GM18861 (cell line): Measurements from ENCODE around the gene CD300A.

Source experiments
- ATAC-seq: cut with Tn5 transposase; IDR thresholded peaks from one replicate; pipeline ENCODE4 v1.9.1; 2021; ENCODE audit not compliant: unreplicated experiment

CD300A gene

DNA sequence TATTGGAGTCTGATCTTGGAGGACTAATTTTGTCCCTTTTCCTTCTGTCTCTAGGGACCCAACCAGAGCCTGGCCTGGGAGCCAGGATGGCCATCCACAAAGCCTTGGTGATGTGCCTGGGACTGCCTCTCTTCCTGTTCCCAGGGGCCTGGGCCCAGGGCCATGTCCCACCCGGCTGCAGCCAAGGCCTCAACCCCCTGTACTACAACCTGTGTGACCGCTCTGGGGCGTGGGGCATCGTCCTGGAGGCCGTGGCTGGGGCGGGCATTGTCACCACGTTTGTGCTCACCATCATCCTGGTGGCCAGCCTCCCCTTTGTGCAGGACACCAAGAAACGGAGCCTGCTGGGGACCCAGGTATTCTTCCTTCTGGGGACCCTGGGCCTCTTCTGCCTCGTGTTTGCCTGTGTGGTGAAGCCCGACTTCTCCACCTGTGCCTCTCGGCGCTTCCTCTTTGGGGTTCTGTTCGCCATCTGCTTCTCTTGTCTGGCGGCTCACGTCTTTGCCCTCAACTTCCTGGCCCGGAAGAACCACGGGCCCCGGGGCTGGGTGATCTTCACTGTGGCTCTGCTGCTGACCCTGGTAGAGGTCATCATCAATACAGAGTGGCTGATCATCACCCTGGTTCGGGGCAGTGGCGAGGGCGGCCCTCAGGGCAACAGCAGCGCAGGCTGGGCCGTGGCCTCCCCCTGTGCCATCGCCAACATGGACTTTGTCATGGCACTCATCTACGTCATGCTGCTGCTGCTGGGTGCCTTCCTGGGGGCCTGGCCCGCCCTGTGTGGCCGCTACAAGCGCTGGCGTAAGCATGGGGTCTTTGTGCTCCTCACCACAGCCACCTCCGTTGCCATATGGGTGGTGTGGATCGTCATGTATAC lies 26.5 kb upstream of the CD300A start:
- ATAC-seq, result no peak

DNA sequence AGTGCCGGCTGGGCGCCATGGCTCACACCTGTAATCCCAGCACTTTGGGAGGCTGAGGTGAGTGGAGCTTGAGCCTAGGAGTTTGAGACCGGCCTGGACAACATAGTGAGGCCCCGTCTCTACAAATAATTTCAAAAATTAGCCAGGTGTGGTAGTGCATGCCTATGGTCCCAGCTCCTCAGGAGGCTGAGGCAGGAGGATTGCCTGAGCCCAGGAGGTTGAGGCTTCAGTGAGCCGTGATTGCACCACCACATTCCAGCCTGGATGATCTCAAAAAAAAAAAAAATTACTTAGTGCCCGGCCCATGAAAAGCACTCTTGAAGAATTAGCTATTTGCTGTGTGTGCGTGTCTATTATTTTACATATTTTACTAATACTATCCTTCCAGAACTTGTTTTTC lies 24.9 kb upstream of the CD300A start:
- no peak for ATAC-seq

DNA sequence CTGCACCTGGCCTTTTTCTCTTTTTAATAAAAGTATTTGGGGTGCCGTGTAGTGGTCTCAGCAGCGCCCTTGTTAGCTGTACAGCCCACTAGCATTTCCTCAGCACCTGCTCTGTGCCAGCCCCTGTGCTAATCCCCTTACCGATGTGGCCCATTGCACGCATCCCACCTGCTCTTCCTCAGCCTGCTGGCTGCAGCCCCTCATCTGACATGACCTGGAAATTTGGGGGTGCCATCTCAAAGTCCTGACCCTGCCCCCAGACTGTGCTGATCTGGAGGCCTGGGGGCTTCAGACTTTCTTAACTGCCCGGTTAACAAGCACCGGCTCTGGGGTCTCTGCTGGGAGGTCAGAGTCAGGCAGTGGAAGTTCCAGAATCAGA lies 24.2 kb upstream of the CD300A start:
- ATAC-seq, result no peak

- peak; percentile 60 for ATAC-seq
Observed at GRCh38 chr17:74442670-74443515, 23.5 kb upstream of the CD300A start.

DNA sequence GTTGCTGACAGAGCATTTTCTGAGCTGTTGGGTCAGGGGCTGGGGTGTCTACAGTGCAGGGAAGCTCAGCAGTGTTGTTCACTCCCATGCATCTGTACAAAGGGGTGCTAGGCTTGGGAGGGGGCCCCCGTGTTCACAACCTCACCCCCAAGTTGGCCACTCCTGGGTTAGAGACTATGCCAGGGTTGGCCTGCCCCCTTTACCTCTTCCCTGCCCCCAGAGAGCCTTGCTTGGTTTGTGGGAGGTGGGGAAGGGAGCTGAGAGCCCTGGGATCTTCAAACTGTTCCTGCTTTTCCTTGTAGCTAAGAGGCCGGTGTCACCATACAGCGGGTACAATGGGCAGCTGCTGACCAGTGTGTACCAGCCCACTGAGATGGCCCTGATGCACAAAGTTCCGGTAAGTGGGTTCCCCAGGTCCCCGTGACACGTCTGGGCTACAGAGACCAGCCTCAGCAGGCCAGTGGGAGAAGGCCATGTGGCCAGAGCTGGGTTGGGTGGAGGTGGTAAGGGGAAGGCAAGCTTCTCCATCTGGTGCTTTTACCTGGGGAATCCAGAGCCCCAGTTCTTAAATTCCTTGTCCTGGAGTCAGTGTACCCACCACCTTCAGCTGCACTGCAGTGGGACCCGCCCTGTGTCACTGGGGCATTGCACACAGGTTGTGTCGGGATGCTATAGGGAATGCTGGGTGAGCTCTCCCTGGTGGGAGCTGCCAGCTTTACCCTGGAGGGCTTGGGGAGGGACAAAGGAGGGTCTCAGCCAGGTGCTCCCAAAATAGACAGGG lies 22.7 kb upstream of the CD300A start:
- no peak for ATAC-seq

DNA sequence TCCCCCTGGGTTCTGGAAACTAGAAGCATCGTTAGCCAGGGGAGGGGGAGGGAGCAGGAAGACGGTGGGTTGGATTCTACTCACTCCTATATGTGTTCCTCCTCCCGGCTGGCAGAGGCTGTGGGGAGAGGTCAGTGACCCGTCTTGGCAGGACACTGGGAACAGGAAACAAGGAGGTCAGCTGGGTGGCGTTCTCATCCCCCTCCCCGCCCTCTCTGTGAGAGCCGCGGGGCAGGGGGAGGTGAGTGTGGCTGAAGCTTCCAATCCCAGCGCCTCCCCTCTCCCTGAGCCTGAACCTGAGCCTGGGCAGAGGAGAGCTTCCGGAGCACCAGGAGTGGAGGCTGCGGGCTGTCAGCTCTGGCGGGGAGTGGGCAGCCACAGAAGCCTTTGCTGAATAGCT lies 22.0 kb upstream of the CD300A start:
- no peak for ATAC-seq

- ATAC-seq, result no peak
Observed at GRCh38 chr17:74445158-74445557, 21.3 kb upstream of the CD300A start.

DNA sequence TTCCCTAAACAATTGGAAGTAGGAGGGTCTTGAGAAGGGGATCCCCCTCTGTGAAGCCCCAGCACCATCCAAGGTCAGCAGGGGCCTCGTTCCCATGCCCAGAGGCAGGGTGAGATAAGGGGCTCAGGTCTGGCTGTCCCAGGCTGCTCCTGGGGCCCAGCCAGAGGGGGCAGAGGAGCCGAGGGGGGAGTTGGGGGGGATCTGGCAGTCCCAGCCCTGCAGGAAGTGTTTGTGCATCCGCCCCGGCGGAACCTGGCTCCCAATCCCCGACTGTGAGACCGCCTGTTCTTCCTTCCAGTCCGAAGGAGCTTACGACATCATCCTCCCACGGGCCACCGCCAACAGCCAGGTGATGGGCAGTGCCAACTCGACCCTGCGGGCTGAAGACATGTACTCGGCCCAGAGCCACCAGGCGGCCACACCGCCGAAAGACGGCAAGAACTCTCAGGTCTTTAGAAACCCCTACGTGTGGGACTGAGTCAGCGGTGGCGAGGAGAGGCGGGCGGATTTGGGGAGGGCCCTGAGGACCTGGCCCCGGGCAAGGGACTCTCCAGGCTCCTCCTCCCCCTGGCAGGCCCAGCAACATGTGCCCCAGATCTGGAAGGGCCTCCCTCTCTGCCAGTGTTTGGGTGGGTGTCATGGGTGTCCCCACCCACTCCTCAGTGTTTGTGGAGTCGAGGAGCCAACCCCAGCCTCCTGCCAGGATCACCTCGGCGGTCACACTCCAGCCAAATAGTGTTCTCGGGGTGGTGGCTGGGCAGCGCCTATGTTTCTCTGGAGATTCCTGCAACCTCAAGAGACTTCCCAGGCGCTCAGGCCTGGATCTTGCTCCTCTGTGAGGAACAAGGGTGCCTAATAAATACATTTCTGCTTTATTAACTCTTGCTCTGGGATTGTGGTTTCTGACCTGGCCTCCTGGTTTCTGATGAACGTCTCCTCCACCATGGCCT lies 19.6 kb upstream of the CD300A start:
- ATAC-seq, result no peak

DNA sequence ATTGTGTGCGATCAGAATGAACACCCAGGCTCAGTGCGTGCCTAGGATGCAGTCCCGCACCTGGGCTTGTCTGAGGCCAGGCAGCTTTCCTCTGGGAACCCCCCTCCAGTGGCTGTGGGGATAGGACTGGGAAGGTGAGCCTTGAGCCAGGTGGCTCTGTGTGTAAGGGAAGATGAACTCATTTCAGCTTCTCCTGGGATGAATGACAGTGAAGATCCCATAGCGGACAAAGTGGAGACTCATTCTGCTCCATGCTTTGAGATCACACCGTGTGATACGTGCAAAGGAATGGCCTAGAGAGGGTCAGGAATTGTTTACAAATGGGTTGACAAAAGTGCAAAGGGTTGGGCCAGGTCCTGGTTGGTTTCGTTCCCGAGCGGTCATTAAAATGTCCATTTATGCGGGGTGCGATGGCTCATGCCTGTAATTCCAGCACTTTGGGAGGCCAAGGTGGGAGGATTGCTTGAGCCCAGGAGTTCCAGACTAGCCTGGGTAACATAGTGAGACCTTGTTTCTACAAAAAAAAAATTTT lies 18.7 kb upstream of the CD300A start:
- no peak for ATAC-seq

DNA sequence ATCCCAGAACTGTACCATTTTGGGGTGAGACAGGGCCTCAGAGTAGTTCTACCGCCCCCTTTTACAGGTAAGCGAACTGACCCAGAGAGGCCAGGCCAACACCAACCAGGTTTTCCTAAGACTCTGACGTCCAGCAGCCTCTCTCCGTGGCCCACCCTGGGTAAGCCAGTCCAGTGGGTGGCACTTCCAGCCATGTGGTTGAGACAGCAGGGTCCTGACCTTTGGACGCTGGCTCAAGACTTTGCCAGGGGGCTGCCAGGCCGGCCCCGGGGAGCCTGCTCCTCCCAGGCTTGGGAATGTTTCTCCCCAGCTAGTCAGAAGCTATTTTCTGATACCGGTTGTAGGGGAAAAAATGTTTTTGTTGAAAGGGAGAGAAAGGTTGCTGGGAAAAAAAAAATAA lies 17.7 kb upstream of the CD300A start:
- ATAC-seq, result no peak

DNA sequence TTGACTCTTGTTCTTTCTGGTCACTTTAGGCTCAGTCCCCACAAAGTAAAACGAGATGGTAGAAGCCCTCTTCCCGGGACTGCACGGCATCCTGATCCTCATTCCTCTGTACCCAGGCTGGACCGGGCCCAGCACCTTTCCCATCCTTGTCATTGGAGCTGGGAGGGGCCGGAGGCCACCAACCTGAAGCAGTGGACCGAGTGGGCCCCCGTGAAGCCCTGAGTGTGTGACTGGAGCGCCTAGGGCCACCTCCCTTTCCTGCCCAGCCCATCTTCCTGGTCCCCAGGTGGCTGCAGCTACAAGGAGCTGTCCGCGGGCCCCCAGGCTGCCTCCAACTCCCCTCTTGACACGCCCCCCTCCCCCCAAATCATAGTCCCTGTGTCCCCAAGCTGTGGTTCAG lies 17.1 kb upstream of the CD300A start:
- no peak for ATAC-seq

DNA sequence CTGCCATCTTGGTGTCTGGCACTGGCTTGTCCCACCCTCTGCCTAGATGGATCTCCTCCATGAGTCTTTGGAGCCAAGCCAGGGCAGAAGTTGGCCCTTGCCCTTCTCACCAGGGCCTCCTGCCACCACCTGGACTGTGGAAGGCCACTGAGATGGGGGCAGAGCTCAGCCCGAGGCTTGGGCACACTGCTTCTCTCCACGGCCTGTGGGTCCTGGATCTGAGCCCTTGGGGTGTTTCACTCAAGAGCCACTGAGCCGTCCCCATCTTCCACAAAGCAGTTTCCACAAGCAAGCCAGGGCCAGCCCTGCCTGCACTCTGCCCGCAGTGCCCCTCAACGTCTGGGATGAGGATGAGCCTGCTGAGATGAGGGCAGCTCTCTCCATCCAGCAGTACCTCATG lies 16.7 kb upstream of the CD300A start:
- ATAC-seq, result no peak

GRCh38 chr17:74450231-74450630 lies 16.2 kb upstream of the CD300A start:
- ATAC-seq, result no peak

GRCh38 chr17:74450925-74451403 lies 15.5 kb upstream of the CD300A start:
- no peak for ATAC-seq

DNA sequence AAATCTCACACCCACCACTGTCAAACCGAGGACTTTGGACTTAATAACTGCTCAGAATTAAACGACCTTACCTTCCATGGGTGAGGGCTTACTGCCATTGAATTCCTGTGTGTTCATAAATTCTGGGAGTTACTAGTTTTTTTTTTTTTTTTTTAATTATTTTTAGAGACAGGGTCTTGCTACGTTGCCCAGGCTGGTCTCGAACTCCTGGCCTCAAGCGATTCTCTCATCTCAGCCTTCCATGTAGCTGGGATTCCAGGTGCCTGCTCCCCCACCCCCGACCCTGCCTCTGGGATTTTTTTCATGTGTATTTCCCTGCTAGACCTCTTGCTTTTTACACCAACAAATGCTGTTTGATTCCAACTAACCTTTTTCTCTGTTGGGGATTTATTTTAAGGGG lies 14.9 kb upstream of the CD300A start:
- no peak for ATAC-seq

GRCh38 chr17:74452033-74452840 lies 14.2 kb upstream of the CD300A start:
- no peak for ATAC-seq

DNA sequence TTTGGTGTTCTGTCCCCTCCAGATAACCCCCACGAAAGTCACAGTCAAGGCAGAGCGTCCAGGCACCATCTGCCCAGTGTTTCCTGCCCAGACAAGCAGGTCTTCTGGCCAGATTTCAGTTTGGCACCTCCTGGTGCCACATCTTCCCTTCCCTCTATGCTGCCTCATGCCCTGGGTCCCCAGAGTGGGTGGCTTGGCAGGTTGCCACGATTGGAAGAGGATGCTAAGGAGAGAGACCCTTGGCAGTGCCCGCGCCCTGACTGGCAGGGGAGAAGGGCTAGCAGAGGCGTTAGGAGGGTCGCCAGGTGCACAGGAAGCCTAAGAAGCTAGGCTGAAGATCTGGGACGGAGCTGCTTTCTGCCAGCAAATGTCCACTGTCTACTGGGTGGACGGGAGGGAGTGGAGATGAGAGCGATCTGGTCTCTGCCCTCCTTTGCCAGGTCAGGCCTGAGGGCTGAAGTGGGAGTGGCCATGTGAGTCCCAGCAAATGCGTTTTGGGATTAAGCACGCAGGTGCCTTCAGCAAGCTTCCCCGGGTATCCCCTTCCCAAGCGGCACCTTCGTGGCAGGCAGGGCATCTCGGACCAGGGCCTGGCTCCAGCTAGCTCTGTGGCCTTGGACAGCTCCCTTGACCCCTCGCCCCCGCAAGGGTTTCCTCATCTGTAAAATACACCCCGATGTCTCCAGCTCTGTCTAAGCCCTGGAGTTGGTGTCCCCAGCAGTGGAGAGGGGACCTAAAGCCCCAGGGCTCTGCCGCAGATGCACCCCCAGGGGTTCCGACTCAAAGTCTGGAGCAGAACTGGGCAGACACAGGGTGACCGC lies 13.4 kb upstream of the CD300A start:
- no peak for ATAC-seq

GRCh38 chr17:74453665-74454196 lies 12.7 kb upstream of the CD300A start:
- peak; percentile 11 for ATAC-seq
